ENCODE measurements around the gene URB1.
"Not testable (repeated sequence)": the region's sequence is repeated elsewhere in the genome, so short reads cannot be mapped to it uniquely, and the experiment has no call there.

The URB1 gene

GRCh38 chr21:32282992-32283391 is 109.8 kb downstream of the URB1 start:
- no peak for FAIRE-seq

GRCh38 chr21:32281531-32281930 is 111.3 kb downstream of the URB1 start:
- FAIRE-seq: no peak

- FAIRE-seq: no peak
Observed at GRCh38 chr21:32279377-32279680, 113.5 kb downstream of the URB1 start.

GRCh38 chr21:32278518-32279376 is 114.1 kb downstream of the URB1 start, which contains the start of gene MIS18A:
Gene MIS18A (minus strand): TSS chr21:32279049. CDS start chr21:32279014, 35 bp downstream.
- no peak for FAIRE-seq

GRCh38 chr21:32278103-32278502 is 114.7 kb downstream of the URB1 start:
- no peak for FAIRE-seq

- FAIRE-seq: no peak
Observed at GRCh38 chr21:32276671-32277070, 116.1 kb downstream of the URB1 start.

GRCh38 chr21:32270748-32271147 is 122.1 kb downstream of the URB1 start:
- FAIRE-seq: no peak

GRCh38 chr21:32265321-32265720 is 127.5 kb downstream of the URB1 start:
- not testable (repeated sequence) for FAIRE-seq

- FAIRE-seq: no peak
Observed at GRCh38 chr21:32261929-32262328, 130.9 kb downstream of the URB1 start.

All from islet of Langerhans (tissue), 1 donor.